ENCODE data around the gene SLC36A2. TPM values are rescaled to one million over a fixed set of nuclear protein-coding genes. Genes with fewer than 3 reads are reported as not detected.
A peak's percentile ranks its signal among the peaks of the same experiment; 100 is the strongest.

Gene SLC36A2
- total RNA-seq, 4 donors from 2014 or later, result not detected

DNA sequence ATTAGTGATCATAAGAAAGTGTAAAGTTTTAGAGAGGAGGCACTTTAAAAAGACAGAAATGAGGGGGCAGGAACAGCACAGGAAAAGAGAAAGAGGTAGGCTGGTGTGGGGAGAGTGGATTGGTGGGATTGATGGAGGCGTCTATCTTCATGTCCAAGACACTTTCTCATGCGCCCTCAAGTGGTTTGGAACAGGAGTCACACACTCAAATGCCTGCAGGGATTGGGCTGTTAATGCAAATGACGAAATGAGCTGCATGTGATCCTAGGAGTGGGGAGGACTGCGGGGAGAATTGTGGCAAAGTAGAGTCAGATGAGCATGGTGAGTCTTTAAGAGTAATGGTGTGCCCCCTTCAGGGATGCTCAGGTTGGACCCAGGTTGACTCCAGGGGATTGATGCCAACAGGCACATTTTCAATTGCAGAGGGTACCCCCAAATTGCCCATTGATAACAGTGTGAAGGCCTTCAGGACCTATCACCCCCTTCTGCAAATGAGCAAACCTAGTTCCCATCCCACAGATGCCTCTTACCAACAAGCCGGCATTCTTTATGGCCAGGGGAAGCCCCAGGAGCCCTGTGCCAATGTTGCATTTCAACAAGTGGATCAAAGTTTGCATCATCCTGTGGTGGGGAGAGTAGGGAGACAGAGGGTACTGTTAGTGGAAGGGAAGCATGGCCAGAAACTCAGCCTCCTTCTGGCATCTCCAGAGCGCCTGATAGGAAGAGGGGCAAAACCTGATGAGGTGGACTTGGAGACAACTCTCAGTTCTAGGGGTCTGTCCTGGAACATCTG lies 49.1 kb downstream of the SLC36A2 start:
- Histone ChIP-seq H3K27ac (no peak overlapping the region), H3K4me1 (no peaks in the 10 kb centered on the region), H3K27me3 (no peaks in the 10 kb centered on the region), H3K9me3 (no peaks in the 10 kb centered on the region), H3K4me3 (no peak overlapping the region), H3K36me3 (no peaks in the 10 kb centered on the region)
- peak in 1 of 3 donors; percentile 31 for DNase-seq
- TF ChIP-seq, protein P1, sequence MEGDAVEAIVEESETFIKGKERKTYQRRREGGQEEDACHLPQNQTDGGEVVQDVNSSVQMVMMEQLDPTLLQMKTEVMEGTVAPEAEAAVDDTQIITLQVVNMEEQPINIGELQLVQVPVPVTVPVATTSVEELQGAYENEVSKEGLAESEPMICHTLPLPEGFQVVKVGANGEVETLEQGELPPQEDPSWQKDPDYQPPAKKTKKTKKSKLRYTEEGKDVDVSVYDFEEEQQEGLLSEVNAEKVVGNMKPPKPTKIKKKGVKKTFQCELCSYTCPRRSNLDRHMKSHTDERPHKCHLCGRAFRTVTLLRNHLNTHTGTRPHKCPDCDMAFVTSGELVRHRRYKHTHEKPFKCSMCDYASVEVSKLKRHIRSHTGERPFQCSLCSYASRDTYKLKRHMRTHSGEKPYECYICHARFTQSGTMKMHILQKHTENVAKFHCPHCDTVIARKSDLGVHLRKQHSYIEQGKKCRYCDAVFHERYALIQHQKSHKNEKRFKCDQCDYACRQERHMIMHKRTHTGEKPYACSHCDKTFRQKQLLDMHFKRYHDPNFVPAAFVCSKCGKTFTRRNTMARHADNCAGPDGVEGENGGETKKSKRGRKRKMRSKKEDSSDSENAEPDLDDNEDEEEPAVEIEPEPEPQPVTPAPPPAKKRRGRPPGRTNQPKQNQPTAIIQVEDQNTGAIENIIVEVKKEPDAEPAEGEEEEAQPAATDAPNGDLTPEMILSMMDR (IDR thresholded peaks at IDR 0.05), result peak in 5 of 6 experiments; percentile 30 to 54 (median 37)
- TF ChIP-seq POLR2A (IDR thresholded peaks at IDR 0.05), result no peak

DNA sequence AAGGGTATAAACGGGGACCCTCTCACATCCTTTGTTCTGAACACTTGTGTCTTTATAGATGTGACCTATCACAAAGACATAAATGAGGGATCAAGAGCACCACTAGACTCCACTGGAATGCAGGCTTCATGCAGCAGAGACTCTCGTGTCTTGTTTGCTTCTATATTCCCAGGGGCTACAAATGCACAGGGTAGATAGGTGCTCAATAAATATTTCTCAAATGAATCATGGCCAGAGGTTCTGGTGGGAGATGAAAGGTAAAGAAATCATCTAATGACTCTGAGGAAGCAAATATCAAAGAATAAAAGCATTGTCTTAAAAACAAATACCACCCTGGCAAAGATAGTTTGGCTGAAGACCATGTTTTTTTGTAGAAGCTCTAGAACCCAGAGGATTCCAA lies 50.4 kb downstream of the SLC36A2 start:
- TF ChIP-seq, protein P1 (IDR thresholded peaks at IDR 0.05), result no peak
- TF ChIP-seq POLR2A (IDR thresholded peaks at IDR 0.05), result no peak
- Histone ChIP-seq H3K27ac (no peak overlapping the region), H3K36me3 (no peaks in the 10 kb centered on the region), H3K9me3 (no peaks in the 10 kb centered on the region), H3K27me3 (no peaks in the 10 kb centered on the region), H3K4me1 (no peaks in the 10 kb centered on the region), H3K4me3 (no peak overlapping the region)
- no peak for DNase-seq

DNA sequence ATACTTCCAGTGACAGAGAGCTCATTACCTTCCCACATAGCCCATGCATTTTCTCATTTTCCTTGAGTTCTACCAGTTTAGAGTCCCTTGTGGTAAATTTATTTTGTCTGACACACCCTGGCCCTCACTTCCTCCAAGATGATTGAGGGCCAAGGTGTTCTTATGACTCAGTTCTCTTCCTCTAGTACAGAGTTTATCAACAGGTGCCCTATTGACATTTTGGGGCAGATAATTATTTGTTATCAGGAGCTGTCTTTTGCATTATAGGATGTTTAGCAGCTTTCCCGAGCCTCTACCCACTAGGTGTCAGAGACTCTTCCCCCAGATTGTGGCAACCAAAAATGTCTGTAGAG lies 50.9 kb downstream of the SLC36A2 start:
- TF ChIP-seq, protein P1 (IDR thresholded peaks at IDR 0.05), result no peak
- TF ChIP-seq POLR2A (IDR thresholded peaks at IDR 0.05), result no peak
- H3K4me3 ChIP-seq, result no peak overlapping the region
- DNase-seq, result no peak
- H3K27ac ChIP-seq, result no peak overlapping the region
- no peaks in the 10 kb centered on the region for H3K9me3 ChIP-seq
- H3K4me1 ChIP-seq, result no peaks in the 10 kb centered on the region
- no peaks in the 10 kb centered on the region for H3K36me3 ChIP-seq
- H3K27me3 ChIP-seq, result no peaks in the 10 kb centered on the region

DNA sequence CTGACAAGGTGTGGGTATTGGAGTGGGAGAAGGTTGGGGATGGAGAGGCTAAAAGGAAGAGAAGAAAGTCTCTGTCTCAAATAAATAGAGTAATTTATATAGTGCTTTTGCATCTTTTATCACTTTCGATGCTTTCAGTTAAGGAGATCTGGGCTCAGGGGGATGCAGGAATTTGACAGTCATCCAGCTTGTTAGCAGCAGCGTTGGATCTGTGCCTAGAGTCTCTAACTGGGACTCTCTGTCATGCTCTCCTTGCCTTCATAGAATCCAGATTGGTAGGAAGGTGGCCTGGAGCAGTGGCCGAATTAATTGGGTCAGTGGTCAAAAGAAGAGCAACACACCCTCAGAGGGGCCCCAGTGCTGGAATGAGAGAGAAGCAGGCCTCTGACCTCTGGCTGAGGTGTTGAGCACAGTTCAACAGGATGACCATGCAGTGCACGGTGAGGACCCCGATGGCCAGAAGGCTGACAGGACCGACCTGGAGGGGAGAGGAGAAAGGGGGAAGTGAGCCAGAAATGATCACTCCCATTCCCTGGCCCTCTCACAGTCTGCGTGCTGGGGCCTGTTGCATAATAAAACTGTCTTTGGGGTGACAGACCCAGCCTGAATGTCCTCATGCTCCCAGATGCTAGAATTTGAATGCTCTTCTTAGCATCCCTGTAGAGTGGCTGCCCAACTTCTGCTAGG lies 51.4 kb downstream of the SLC36A2 start:
- no peak for DNase-seq
- no peaks in the 10 kb centered on the region for H3K9me3 ChIP-seq
- H3K36me3 ChIP-seq, result no peaks in the 10 kb centered on the region
- TF ChIP-seq, protein P1 (IDR thresholded peaks at IDR 0.05), result no peak
- no peak for TF ChIP-seq POLR2A (IDR thresholded peaks at IDR 0.05)
- H3K4me1 ChIP-seq, result no peaks in the 10 kb centered on the region
- H3K4me3 ChIP-seq, result no peak overlapping the region
- no peaks in the 10 kb centered on the region for H3K27me3 ChIP-seq
- H3K27ac ChIP-seq, result no peak overlapping the region

DNA sequence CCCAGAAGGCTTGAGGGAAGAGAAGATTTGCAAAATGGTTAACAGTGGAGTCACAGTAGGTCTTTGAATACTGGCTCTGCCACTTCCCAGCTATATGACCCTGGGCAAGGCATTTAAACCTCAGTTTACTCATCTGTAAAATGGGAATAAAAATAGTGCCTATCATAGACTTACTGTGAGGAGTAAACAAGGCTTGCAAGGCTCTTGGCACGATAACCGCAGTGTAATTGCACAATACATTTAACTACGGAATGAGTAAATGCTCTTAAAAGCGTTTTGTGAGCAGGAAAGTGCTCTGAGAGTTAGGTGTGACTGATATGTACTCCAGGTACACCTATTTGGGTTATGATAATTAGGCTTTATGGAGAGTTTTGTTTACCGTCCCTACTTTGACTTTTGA lies 52.2 kb downstream of the SLC36A2 start:
- Histone ChIP-seq H3K27ac (no peak overlapping the region), H3K4me3 (no peak overlapping the region), H3K36me3 (no peaks in the 10 kb centered on the region), H3K27me3 (no peaks in the 10 kb centered on the region), H3K9me3 (no peaks in the 10 kb centered on the region), H3K4me1 (no peaks in the 10 kb centered on the region)
- DNase-seq, result no peak
- no peak for TF ChIP-seq POLR2A (IDR thresholded peaks at IDR 0.05)
- TF ChIP-seq, protein P1 (IDR thresholded peaks at IDR 0.05), result no peak
